Stimulated activated CD8-positive, alpha-beta memory T cell treated with anti-CD3 and anti-CD28 coated beads, Interleukin-12 subunit alpha, Interleukin-12 subunit beta, amount 100 ng/mL, for 1 hour (primary cell): ENCODE data around the gene LZTS2.
A peak's percentile ranks its signal among the peaks of the same experiment; 100 is the strongest.
"Not testable (repeated sequence)": the region's sequence is repeated elsewhere in the genome, so short reads cannot be mapped to it uniquely, and the experiment has no call there.

ENCODE experiments used
- DNase-seq: peaks from one replicate; pipeline ENCODE4 v3.0.0-alpha.2; 2020; ENCODE audit warnings: low read depth

Gene LZTS2

GRCh38 chr10:100999742-101000126 is at the start of gene LZTS2:
Gene LZTS2, plus strand, starts transcription at chr10:100999808. Its CDS starts 2,731 bp downstream, at chr10:101002539.
- DNase-seq = no peak

GRCh38 chr10:100960251-100960650 is 39.4 kb upstream of the LZTS2 start:
- no peak for DNase-seq

GRCh38 chr10:100962351-100963080 is 37.1 kb upstream of the LZTS2 start:
- no peak for DNase-seq

GRCh38 chr10:100963826-100964225 is 35.8 kb upstream of the LZTS2 start:
- DNase-seq = no peak

- no peak for DNase-seq
Observed at GRCh38 chr10:100965820-100966219, 33.8 kb upstream of the LZTS2 start.

- no peak for DNase-seq
Observed at GRCh38 chr10:100966887-100967286, 32.7 kb upstream of the LZTS2 start.

- DNase-seq = no peak
Observed at GRCh38 chr10:100967332-100967731, 32.3 kb upstream of the LZTS2 start.

GRCh38 chr10:100968062-100968736 is 31.4 kb upstream of the LZTS2 start:
- no peak for DNase-seq

GRCh38 chr10:100968863-100969186 is 30.8 kb upstream of the LZTS2 start:
- no peak for DNase-seq

GRCh38 chr10:100969187-100970075 is 30.2 kb upstream of the LZTS2 start, which contains the start of gene SEMA4G:
Gene SEMA4G, plus strand, starts transcription at chr10:100969504. Its CDS starts 3,409 bp downstream, at chr10:100972913.
- peak; percentile 8 for DNase-seq

GRCh38 chr10:100970076-100970913 is 29.3 kb upstream of the LZTS2 start:
- DNase-seq = no peak

GRCh38 chr10:100970914-100971811 is 28.4 kb upstream of the LZTS2 start:
- no peak for DNase-seq

- DNase-seq = no peak
Observed at GRCh38 chr10:100972115-100972903, 27.3 kb upstream of the LZTS2 start.

- DNase-seq = no peak
Observed at GRCh38 chr10:100972904-100973535, 26.6 kb upstream of the LZTS2 start.

- DNase-seq = not testable (repeated sequence)
Observed at GRCh38 chr10:100975397-100975796, 24.2 kb upstream of the LZTS2 start.

GRCh38 chr10:100976906-100977305 is 22.7 kb upstream of the LZTS2 start:
- no peak for DNase-seq

- no peak for DNase-seq
Observed at GRCh38 chr10:100977436-100977835, 22.2 kb upstream of the LZTS2 start.

GRCh38 chr10:100978121-100978900 is 21.3 kb upstream of the LZTS2 start:
- no peak for DNase-seq

- DNase-seq = no peak
Observed at GRCh38 chr10:100978901-100979195, 20.8 kb upstream of the LZTS2 start.
